WI38 (cell line): ENCODE measurements around the gene AQR.
"Not testable (repeated sequence)": the region's sequence is repeated elsewhere in the genome, so short reads cannot be mapped to it uniquely, and the experiment has no call there.

Source experiments
- H3K4me3 ChIP-seq: 2 replicates; pipeline ENCODE4 v1.5.1; 2011; ENCODE audit warnings: low read depth, mild to moderate bottlenecking, control low read depth, low read length
- TF ChIP-seq, protein P1 (sequence below): IDR thresholded peaks from 2 replicates; pipeline ENCODE4 v1.5.1; 2012; ENCODE audit warnings: low read depth, mild to moderate bottlenecking, control low read depth, low read length

AQR gene

GRCh38 chr15:34815836-34816235 is 153.7 kb downstream of the AQR start:
- no peak overlapping the region for H3K4me3 ChIP-seq
- TF ChIP-seq, protein P1, sequence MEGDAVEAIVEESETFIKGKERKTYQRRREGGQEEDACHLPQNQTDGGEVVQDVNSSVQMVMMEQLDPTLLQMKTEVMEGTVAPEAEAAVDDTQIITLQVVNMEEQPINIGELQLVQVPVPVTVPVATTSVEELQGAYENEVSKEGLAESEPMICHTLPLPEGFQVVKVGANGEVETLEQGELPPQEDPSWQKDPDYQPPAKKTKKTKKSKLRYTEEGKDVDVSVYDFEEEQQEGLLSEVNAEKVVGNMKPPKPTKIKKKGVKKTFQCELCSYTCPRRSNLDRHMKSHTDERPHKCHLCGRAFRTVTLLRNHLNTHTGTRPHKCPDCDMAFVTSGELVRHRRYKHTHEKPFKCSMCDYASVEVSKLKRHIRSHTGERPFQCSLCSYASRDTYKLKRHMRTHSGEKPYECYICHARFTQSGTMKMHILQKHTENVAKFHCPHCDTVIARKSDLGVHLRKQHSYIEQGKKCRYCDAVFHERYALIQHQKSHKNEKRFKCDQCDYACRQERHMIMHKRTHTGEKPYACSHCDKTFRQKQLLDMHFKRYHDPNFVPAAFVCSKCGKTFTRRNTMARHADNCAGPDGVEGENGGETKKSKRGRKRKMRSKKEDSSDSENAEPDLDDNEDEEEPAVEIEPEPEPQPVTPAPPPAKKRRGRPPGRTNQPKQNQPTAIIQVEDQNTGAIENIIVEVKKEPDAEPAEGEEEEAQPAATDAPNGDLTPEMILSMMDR = no peak

- TF ChIP-seq, protein P1 = no peak
- no peak overlapping the region for H3K4me3 ChIP-seq
These were observed 155.9 kb downstream of the AQR start for GRCh38 chr15:34813446-34814190.

- H3K4me3 ChIP-seq = not testable (repeated sequence)
These were observed 156.6 kb downstream of the AQR start for GRCh38 chr15:34812868-34813365.

DNA sequence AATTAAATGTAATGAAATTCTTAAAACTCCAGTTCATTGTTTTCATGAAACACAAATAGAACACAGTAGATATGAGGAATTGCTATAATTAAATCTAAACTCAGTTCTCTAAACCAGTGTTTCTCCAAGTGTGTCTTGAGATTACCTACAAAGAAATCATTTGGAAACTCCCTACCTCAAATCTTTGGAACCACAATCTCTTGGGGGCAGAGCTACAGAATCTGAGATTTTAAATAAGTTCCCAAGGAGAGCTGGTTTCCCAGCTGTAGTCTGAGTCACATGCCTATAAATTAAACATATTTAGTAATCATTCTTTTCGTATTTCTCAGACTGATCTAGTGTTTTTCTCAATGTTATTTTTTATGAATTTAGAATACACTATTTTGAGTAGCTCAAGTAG is 157.2 kb downstream of the AQR start:
- TF ChIP-seq, protein P1 = no peak
- no peak overlapping the region for H3K4me3 ChIP-seq

- TF ChIP-seq, protein P1 = no peak
- no peak overlapping the region for H3K4me3 ChIP-seq
These were observed 159.0 kb downstream of the AQR start for GRCh38 chr15:34810443-34811129.

DNA sequence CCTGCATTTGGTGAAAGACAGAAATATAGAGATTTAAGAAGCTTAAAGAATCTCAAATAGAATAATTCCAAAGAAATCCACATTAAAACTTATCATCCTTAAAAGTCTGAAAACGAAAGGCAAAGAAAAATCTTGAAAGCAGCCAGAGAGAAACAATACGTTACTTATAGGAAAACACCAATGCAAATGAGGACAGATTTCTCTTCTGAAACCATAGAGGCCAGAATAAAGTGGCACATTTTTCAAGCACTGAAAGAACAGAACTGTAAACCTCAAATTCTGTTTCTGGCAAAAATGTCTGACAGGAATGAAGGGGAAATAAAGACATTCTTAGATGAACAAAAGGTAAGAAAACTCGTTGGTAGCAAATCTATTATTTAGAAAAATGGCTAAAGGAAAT is 160.4 kb downstream of the AQR start:
- TF ChIP-seq, protein P1 = no peak
- no peak overlapping the region for H3K4me3 ChIP-seq

DNA sequence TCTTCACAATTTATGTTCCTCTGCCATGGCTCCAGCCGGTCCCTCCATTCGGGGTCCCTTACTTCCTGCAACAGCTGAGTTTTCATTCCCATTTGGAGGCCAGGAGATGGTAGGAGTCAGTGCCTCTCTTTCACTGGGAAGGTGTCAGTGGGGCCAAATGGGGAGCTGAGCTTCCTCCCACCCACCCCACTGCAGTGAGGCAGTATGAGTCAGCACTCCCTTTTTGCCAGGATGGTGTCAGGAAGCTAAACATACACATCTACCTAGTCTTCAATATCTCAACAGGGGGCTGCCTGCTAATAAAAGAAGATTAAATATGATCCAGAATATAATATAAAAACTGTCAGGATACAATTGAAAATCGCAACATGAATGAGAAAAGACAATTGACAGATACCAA is 161.5 kb downstream of the AQR start:
- no peak overlapping the region for H3K4me3 ChIP-seq
- TF ChIP-seq, protein P1 = no peak

DNA sequence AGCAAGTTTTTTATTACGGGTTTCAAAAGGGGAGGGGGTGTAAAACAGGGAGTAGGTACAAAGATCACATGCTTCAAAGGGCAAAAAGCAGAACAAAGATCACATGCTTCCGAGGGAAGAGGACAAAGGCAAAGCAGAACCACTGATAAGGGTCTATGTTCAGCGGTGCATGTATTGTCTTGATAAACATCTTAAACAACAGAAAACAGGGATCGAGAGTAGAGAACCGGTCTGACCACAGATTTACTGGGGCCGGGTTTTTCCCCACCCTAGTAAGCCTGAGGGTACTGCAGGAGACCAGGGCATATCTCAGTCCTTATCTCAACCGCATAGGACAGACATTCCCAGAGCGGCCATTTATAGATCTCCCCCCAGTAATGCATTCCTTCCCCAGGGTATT is 162.3 kb downstream of the AQR start:
- H3K4me3 ChIP-seq = not testable (repeated sequence)
